ENCODE data around the gene NLE1.

DNA sequence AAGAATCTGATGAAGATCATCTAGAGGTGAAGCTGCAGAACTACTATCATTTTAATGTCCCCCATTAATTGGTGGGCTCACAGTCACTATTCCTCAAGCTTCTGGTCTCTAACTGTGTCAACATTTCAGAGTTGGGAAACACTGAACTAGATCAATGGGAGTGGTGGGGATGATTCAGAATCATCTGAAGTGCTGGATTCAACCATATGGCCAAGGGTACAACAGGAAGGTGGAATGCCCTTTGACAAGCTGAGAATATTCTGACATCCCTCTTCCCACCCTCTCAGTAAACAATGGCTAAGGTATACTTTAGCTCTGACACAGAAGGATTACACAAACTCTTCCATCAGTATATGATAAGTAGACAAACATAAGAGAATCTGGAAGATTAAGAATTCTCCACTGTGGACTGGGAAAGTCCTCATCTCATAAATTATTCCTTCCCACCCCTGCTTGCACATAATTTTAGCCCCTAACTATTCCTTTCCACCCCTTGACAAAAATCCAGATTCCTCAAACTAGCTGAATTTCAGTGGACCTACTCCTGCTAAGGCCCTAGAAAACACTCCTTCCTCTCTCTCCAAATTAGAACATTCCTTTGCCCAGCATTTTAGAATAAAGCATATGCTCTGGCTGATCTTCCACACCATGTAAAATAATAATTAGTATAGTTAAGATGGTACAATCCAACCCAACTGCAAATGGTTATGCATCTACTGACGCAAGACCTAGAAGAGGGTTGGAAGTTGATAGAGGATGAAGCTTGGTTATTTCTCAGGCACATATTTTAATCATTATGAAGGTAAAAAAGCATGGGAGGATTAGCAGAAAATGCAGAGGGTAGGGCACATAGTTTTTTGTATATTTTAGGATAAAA is 62.3 kb downstream of the NLE1 start:
- TF ChIP-seq, protein P1, sequence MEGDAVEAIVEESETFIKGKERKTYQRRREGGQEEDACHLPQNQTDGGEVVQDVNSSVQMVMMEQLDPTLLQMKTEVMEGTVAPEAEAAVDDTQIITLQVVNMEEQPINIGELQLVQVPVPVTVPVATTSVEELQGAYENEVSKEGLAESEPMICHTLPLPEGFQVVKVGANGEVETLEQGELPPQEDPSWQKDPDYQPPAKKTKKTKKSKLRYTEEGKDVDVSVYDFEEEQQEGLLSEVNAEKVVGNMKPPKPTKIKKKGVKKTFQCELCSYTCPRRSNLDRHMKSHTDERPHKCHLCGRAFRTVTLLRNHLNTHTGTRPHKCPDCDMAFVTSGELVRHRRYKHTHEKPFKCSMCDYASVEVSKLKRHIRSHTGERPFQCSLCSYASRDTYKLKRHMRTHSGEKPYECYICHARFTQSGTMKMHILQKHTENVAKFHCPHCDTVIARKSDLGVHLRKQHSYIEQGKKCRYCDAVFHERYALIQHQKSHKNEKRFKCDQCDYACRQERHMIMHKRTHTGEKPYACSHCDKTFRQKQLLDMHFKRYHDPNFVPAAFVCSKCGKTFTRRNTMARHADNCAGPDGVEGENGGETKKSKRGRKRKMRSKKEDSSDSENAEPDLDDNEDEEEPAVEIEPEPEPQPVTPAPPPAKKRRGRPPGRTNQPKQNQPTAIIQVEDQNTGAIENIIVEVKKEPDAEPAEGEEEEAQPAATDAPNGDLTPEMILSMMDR (IDR thresholded peaks at IDR 0.05), result no peak
- no peak for TF ChIP-seq POLR2AphosphoS5 (IDR thresholded peaks at IDR 0.05; ENCODE audit: low read depth, low read length)
- TF ChIP-seq, protein P2, sequence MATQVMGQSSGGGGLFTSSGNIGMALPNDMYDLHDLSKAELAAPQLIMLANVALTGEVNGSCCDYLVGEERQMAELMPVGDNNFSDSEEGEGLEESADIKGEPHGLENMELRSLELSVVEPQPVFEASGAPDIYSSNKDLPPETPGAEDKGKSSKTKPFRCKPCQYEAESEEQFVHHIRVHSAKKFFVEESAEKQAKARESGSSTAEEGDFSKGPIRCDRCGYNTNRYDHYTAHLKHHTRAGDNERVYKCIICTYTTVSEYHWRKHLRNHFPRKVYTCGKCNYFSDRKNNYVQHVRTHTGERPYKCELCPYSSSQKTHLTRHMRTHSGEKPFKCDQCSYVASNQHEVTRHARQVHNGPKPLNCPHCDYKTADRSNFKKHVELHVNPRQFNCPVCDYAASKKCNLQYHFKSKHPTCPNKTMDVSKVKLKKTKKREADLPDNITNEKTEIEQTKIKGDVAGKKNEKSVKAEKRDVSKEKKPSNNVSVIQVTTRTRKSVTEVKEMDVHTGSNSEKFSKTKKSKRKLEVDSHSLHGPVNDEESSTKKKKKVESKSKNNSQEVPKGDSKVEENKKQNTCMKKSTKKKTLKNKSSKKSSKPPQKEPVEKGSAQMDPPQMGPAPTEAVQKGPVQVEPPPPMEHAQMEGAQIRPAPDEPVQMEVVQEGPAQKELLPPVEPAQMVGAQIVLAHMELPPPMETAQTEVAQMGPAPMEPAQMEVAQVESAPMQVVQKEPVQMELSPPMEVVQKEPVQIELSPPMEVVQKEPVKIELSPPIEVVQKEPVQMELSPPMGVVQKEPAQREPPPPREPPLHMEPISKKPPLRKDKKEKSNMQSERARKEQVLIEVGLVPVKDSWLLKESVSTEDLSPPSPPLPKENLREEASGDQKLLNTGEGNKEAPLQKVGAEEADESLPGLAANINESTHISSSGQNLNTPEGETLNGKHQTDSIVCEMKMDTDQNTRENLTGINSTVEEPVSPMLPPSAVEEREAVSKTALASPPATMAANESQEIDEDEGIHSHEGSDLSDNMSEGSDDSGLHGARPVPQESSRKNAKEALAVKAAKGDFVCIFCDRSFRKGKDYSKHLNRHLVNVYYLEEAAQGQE (IDR thresholded peaks at IDR 0.05; ENCODE audit: insufficient read depth in 1 of 2, low read depth in 2 of 2, low read length in 1 of 2), result no peak
- TF ChIP-seq SIN3A (IDR thresholded peaks at IDR 0.05; ENCODE audit: borderline replicate concordance, insufficient read depth, low read depth, low read length), result no peak
